ENCODE measurements around the gene DSCAML1. TPM values are rescaled to one million over a fixed set of nuclear protein-coding genes. Genes with fewer than 3 reads are reported as not detected.

Gene DSCAML1
- total RNA-seq, 1 experiment from 2014 or later: 0.15 TPM

DNA sequence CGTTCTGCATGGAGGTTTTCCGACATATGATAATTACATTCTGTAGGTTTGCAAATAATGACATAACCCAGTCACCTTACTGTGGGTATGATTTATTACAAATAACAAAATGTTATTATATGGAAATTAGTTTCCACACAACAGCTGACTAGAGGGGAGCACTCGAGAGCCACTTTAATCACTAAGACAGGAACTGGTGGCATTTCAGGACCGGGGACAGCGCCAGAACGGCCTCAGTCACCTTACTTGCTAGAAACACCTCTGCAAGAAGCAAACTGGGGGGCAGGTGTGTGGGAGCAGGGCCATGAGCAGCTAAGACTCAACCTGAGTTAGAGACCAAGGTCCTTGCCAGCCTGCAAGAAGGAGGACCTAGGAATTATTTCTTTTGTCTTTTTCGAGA, 199.9 kb downstream of the DSCAML1 start:
- H3K4me2 ChIP-seq (ENCODE audit: insufficient read depth, insufficient read length, low read length): no peak overlapping the region
- no peak overlapping the region for H3K23ac ChIP-seq (ENCODE audit: insufficient read length, low read depth, low read length)
- H3K4me1 ChIP-seq (ENCODE audit: insufficient read depth, low read length): peaks cover 6% of the 10 kb centered on the region; the same call in 1 of the 2 replicates
- H4K5ac ChIP-seq (ENCODE audit: insufficient read length, low read depth, low read length): no peak overlapping the region
- H3K56ac ChIP-seq (ENCODE audit: insufficient read length, low read depth, low read length): no peak overlapping the region
- H3K79me1 ChIP-seq (ENCODE audit: insufficient read depth, low read depth, low read length, poor library complexity, severe bottlenecking): no peaks in the 10 kb centered on the region
- no peak overlapping the region for H2AFZ ChIP-seq (ENCODE audit: low read length)
- no peaks in the 10 kb centered on the region for H3K9me3 ChIP-seq (ENCODE audit: control insufficient read depth, low read depth, low read length)
- H4K91ac ChIP-seq (ENCODE audit: insufficient read length, low read depth, low read length): no peak overlapping the region
- no peak overlapping the region for H3K9ac ChIP-seq (ENCODE audit: extremely low read depth, insufficient read length, low read length)
- TF ChIP-seq, protein P1, sequence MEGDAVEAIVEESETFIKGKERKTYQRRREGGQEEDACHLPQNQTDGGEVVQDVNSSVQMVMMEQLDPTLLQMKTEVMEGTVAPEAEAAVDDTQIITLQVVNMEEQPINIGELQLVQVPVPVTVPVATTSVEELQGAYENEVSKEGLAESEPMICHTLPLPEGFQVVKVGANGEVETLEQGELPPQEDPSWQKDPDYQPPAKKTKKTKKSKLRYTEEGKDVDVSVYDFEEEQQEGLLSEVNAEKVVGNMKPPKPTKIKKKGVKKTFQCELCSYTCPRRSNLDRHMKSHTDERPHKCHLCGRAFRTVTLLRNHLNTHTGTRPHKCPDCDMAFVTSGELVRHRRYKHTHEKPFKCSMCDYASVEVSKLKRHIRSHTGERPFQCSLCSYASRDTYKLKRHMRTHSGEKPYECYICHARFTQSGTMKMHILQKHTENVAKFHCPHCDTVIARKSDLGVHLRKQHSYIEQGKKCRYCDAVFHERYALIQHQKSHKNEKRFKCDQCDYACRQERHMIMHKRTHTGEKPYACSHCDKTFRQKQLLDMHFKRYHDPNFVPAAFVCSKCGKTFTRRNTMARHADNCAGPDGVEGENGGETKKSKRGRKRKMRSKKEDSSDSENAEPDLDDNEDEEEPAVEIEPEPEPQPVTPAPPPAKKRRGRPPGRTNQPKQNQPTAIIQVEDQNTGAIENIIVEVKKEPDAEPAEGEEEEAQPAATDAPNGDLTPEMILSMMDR (conservative IDR thresholded peaks at IDR 0.05): no peak
- no peak overlapping the region for H2BK12ac ChIP-seq (ENCODE audit: insufficient read length, low read depth, low read length)
- H4K8ac ChIP-seq (replicated peaks; ENCODE audit: insufficient read length, low read depth, low read length): no peak overlapping the region
- no peak overlapping the region for H3K4ac ChIP-seq (ENCODE audit: low read depth, low read length)
- no peak overlapping the region for H3K27ac ChIP-seq (ENCODE audit: insufficient read length, low read depth, low read length)
- H2AK5ac ChIP-seq (ENCODE audit: insufficient read length, low read length): no peak overlapping the region
- H3K14ac ChIP-seq (ENCODE audit: insufficient read depth, low read length): no peak overlapping the region
- no peaks in the 10 kb centered on the region for H3K23me2 ChIP-seq (ENCODE audit: insufficient read length, low read depth, low read length, poor library complexity, severe bottlenecking)
- Mint-ChIP-seq H3K4me1 (peaks cover 31 to 33% of the 10 kb centered on the region in 2 experiments), H3K36me3 (ENCODE audit: insufficient read depth in 1 of 3, low read depth in 3 of 3) (no peaks in the 10 kb centered on the region), H3K27ac (no peak overlapping the region), H3K9me3 (no peaks in the 10 kb centered on the region; a peak in 2 of 5 replicates), H3K4me3 (no peak overlapping the region), H3K27me3 (ENCODE audit: low read depth) (peaks cover 14% of the 10 kb centered on the region)
- no peak overlapping the region for H2BK20ac ChIP-seq (ENCODE audit: low read depth, low read length, poor library complexity, severe bottlenecking)
- peak; percentile 78 for DNase-seq
- no peaks in the 10 kb centered on the region for H3K79me2 ChIP-seq (ENCODE audit: insufficient read depth, low read length)
- H4K20me1 ChIP-seq (ENCODE audit: control insufficient read depth, insufficient read depth, insufficient read length): no peaks in the 10 kb centered on the region
- no peak overlapping the region for H2BK15ac ChIP-seq (ENCODE audit: low read depth, low read length)
- H3K18ac ChIP-seq (ENCODE audit: insufficient read length, low read depth, low read length): no peak overlapping the region
- H2BK120ac ChIP-seq (ENCODE audit: low read depth, low read length, poor library complexity, severe bottlenecking): no peak overlapping the region
- no peaks in the 10 kb centered on the region; the same call in 1 of the 2 replicates for H3K27me3 ChIP-seq (ENCODE audit: insufficient read depth, low read length)
- no peak overlapping the region for H3T11ph ChIP-seq (ENCODE audit: low read length)
- H2BK5ac ChIP-seq (ENCODE audit: insufficient read length, low read length): no peak overlapping the region
- no CpG with 5 or more reads among the region's 7 CpGs for WGBS (ENCODE audit: extremely low coverage, insufficient read length, low lambda C conversion rate)

All from H9 (cell line).